ENCODE results near the gene CYFIP1. TPM values are rescaled to one million over a fixed set of nuclear protein-coding genes. Genes with fewer than 3 reads are reported as not detected.

CYFIP1 gene
- total RNA-seq, 1 donor from 2014 or later = 116 TPM

DNA sequence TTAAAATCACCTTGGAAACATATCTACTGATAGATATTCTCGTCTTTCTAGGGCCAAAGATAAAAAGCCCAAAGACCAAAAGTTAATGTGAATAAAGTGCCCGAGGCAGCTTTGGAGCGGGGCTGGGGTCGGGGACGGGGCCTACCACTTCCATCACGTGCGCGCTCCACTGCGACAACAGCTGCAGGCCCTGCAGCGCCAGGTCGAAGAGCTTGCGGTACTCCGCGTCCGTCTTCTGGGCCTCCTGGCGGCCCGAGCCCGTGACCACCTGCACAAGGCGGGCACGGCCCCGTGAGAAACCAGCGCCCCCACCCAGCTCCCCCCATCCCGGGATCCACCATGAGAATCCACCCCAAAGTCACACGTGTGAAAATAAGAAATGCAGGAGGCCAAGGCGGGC is 52.4 kb downstream of the CYFIP1 start:
- no peak overlapping the region for H3K4me3 Mint-ChIP-seq (ENCODE audit: unreplicated experiment)
- H3K9ac ChIP-seq (ENCODE audit: low read length) = no peak overlapping the region
- H3K4me1 ChIP-seq (ENCODE audit: insufficient read depth, low read length) = no peaks in the 10 kb centered on the region
- no peaks in the 10 kb centered on the region for H3K27me3 Mint-ChIP-seq (ENCODE audit: low read depth, unreplicated experiment)
- H2AFZ ChIP-seq (ENCODE audit: low read depth, low read length) = no peak overlapping the region
- H3K36me3 Mint-ChIP-seq (ENCODE audit: low read depth, unreplicated experiment) = peaks cover 16% of the 10 kb centered on the region
- no peaks in the 10 kb centered on the region for H3K79me2 ChIP-seq (ENCODE audit: insufficient read depth, low read length)
- H3K27ac ChIP-seq (ENCODE audit: low read depth, low read length) = no peak overlapping the region
- no peak overlapping the region for H3K4me2 ChIP-seq (ENCODE audit: low read length)
- H3K36me3 ChIP-seq (ENCODE audit: insufficient read depth, low read length) = peaks cover 14% of the 10 kb centered on the region
- DNase-seq (ENCODE audit: low read depth) (no peak), FAIRE-seq (no peak)
- no peaks in the 10 kb centered on the region for H3K9me3 ChIP-seq (ENCODE audit: insufficient read depth, low read depth, low read length)
- no peak for TF ChIP-seq EZH2 (IDR thresholded peaks at IDR 0.05; ENCODE audit: insufficient read depth, low read length)
- H3K4me3 ChIP-seq (ENCODE audit: insufficient read depth, low read depth, low read length) = no peak overlapping the region
- H3K27ac Mint-ChIP-seq (ENCODE audit: unreplicated experiment) = no peak overlapping the region
- peaks cover 5% of the 10 kb centered on the region for H4K20me1 ChIP-seq (ENCODE audit: insufficient read depth, low read length)
- H3K9me3 Mint-ChIP-seq (ENCODE audit: unreplicated experiment) = no peaks in the 10 kb centered on the region
- H3K27me3 ChIP-seq (ENCODE audit: insufficient read depth, low read length) = no peaks in the 10 kb centered on the region
- H3K4me1 Mint-ChIP-seq (ENCODE audit: low read depth, unreplicated experiment) = peaks cover 1% of the 10 kb centered on the region

DNA sequence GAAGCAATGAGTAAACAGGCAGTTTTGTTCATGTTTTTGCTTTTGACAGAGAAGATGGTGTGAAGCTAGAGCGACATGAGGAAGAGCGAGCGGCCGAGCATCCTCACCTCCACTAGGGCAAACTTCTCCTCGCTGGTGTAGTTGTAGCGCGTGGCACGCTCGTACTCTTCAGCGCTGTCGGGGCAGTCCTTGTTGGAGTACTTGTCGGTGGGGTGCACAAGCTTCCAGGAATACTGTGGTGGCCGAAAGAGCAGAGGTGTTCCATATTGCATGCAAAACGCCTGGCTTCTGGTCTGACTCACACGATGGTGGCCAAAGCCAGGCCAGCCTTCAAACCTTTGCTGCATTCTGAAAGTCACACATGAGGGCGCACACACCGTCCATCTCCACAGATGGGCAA is 54.3 kb downstream of the CYFIP1 start:
- peaks cover 1% of the 10 kb centered on the region for H3K4me1 Mint-ChIP-seq (ENCODE audit: low read depth, unreplicated experiment)
- Histone ChIP-seq H3K4me1 (ENCODE audit: insufficient read depth, low read length) (no peaks in the 10 kb centered on the region), H3K79me2 (ENCODE audit: insufficient read depth, low read length) (no peaks in the 10 kb centered on the region), H3K36me3 (ENCODE audit: insufficient read depth, low read length) (peaks cover 8% of the 10 kb centered on the region), H3K4me2 (ENCODE audit: low read length) (no peak overlapping the region), H3K27ac (ENCODE audit: low read depth, low read length) (no peak overlapping the region), H4K20me1 (ENCODE audit: insufficient read depth, low read length) (no peaks in the 10 kb centered on the region), H3K4me3 (ENCODE audit: insufficient read depth, low read depth, low read length) (no peak overlapping the region), H3K27me3 (ENCODE audit: insufficient read depth, low read length) (no peaks in the 10 kb centered on the region), H3K9me3 (ENCODE audit: insufficient read depth, low read depth, low read length) (no peaks in the 10 kb centered on the region), H3K9ac (ENCODE audit: low read length) (no peak overlapping the region), H2AFZ (ENCODE audit: low read depth, low read length) (no peak overlapping the region)
- DNase-seq (ENCODE audit: low read depth) (no peak), FAIRE-seq (no peak)
- H3K4me3 Mint-ChIP-seq (ENCODE audit: unreplicated experiment) = no peak overlapping the region
- H3K36me3 Mint-ChIP-seq (ENCODE audit: low read depth, unreplicated experiment) = peaks cover 12% of the 10 kb centered on the region
- no peaks in the 10 kb centered on the region for H3K27me3 Mint-ChIP-seq (ENCODE audit: low read depth, unreplicated experiment)
- TF ChIP-seq EZH2 (IDR thresholded peaks at IDR 0.05; ENCODE audit: insufficient read depth, low read length) = no peak
- TF ChIP-seq, protein P1, sequence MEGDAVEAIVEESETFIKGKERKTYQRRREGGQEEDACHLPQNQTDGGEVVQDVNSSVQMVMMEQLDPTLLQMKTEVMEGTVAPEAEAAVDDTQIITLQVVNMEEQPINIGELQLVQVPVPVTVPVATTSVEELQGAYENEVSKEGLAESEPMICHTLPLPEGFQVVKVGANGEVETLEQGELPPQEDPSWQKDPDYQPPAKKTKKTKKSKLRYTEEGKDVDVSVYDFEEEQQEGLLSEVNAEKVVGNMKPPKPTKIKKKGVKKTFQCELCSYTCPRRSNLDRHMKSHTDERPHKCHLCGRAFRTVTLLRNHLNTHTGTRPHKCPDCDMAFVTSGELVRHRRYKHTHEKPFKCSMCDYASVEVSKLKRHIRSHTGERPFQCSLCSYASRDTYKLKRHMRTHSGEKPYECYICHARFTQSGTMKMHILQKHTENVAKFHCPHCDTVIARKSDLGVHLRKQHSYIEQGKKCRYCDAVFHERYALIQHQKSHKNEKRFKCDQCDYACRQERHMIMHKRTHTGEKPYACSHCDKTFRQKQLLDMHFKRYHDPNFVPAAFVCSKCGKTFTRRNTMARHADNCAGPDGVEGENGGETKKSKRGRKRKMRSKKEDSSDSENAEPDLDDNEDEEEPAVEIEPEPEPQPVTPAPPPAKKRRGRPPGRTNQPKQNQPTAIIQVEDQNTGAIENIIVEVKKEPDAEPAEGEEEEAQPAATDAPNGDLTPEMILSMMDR (IDR thresholded peaks at IDR 0.05; ENCODE audit: insufficient read depth, low read depth, low read length) = no peak
- H3K27ac Mint-ChIP-seq (ENCODE audit: unreplicated experiment) = no peak overlapping the region
- no peaks in the 10 kb centered on the region for H3K9me3 Mint-ChIP-seq (ENCODE audit: unreplicated experiment)

DNA sequence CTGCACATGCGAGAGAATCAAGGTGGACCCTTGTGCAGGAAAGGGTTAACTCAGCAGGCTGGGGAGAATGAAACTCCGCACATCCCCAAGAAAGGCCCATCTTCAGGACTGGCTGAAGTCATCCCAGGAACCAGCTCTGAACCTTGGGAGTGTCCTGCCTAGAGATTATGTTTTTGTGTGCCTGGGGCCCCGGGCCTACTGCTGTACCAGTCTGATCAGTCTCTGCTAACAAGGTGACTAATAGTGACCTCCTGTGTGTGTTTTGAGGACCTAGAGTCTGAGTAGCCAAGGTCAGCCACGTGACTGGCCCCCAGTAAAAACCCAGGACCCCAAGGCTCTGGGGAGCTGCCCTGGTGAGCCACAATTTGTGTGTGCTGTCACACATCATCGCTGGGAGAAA is 58.2 kb downstream of the CYFIP1 start:
- no peak overlapping the region for H3K4me3 ChIP-seq (ENCODE audit: insufficient read depth, low read depth, low read length)
- FAIRE-seq = no peak
- peaks cover 2% of the 10 kb centered on the region for H3K9me3 Mint-ChIP-seq (ENCODE audit: unreplicated experiment)

More for the DNA sequence above, 58.2 kb downstream of the CYFIP1 start:
- Histone ChIP-seq H3K9me3 (ENCODE audit: insufficient read depth, low read depth, low read length) (peaks cover 6% of the 10 kb centered on the region), H3K4me2 (ENCODE audit: low read length) (no peak overlapping the region), H3K4me1 (ENCODE audit: insufficient read depth, low read length) (peaks cover 5% of the 10 kb centered on the region), H3K27ac (ENCODE audit: low read depth, low read length) (no peak overlapping the region), H3K79me2 (ENCODE audit: insufficient read depth, low read length) (no peaks in the 10 kb centered on the region), H3K27me3 (ENCODE audit: insufficient read depth, low read length) (no peaks in the 10 kb centered on the region), H4K20me1 (ENCODE audit: insufficient read depth, low read length) (no peaks in the 10 kb centered on the region), H3K9ac (ENCODE audit: low read length) (no peak overlapping the region), H2AFZ (ENCODE audit: low read depth, low read length) (no peak overlapping the region), H3K36me3 (ENCODE audit: insufficient read depth, low read length) (peaks cover 20% of the 10 kb centered on the region)
- DNase-seq (ENCODE audit: low read depth) = no peak
- H3K27me3 Mint-ChIP-seq (ENCODE audit: low read depth, unreplicated experiment) = no peaks in the 10 kb centered on the region
- H3K36me3 Mint-ChIP-seq (ENCODE audit: low read depth, unreplicated experiment) = peaks cover 27% of the 10 kb centered on the region
- TF ChIP-seq, protein P1 (IDR thresholded peaks at IDR 0.05; ENCODE audit: insufficient read depth, low read depth, low read length) = no peak
- TF ChIP-seq EZH2 (IDR thresholded peaks at IDR 0.05; ENCODE audit: insufficient read depth, low read length) = no peak
- no peak overlapping the region for H3K4me3 Mint-ChIP-seq (ENCODE audit: unreplicated experiment)
- no peak overlapping the region for H3K27ac Mint-ChIP-seq (ENCODE audit: unreplicated experiment)
- peaks cover 2% of the 10 kb centered on the region for H3K4me1 Mint-ChIP-seq (ENCODE audit: low read depth, unreplicated experiment)

Data from astrocyte (in vitro differentiated cells and primary cell).